Coronary artery (tissue), 2 donors: ENCODE measurements around the gene KCNG1.

Source experiments
- DNase-seq: peaks from one replicate; pipeline ENCODE4 v3.0.0-alpha.2; 2017; ENCODE audit warnings: low spot score
- H3K27ac ChIP-seq, 2 donors: fragments of 200-600 bp; sonication (generic); one replicate each; pipeline ENCODE4 v1.5.1; 2016 to 2019
- H3K4me3 ChIP-seq: fragments of 200-600 bp; sonication (generic); 2 replicates; pipeline ENCODE4 v1.5.1; 2016; ENCODE audit warnings: mild to moderate bottlenecking, moderate library complexity
- CTCF ChIP-seq: fragments of 200-600 bp; sonication (generic); IDR thresholded peaks from one replicate; pipeline ENCODE4 v1.5.1; 2019; ENCODE audit warnings: antibody characterized with exemption

KCNG1 gene

GRCh38 chr20:51034988-51035656 lies 12.2 kb upstream of the KCNG1 start:
- no peak overlapping the region for H3K4me3 ChIP-seq
- no peak overlapping the region for H3K27ac ChIP-seq
- TF ChIP-seq CTCF: no peak
- DNase-seq: no peak

GRCh38 chr20:51034476-51034875 lies 11.6 kb upstream of the KCNG1 start:
- no peak for TF ChIP-seq CTCF
- Histone ChIP-seq H3K27ac (no peak overlapping the region), H3K4me3 (no peak overlapping the region)
- no peak for DNase-seq

- no peak for DNase-seq
- TF ChIP-seq CTCF: no peak
- no peak overlapping the region for H3K27ac ChIP-seq
- no peak overlapping the region for H3K4me3 ChIP-seq
Measured at GRCh38 chr20:51029963-51030920, 7.3 kb upstream of the KCNG1 start.

- DNase-seq: no peak
- Histone ChIP-seq H3K4me3 (no peak overlapping the region), H3K27ac (no peak overlapping the region)
- TF ChIP-seq CTCF: no peak
Measured at GRCh38 chr20:51029556-51029955, 6.6 kb upstream of the KCNG1 start.

- DNase-seq: no peak
- no peak for TF ChIP-seq CTCF
- H3K27ac ChIP-seq: no peak overlapping the region
- H3K4me3 ChIP-seq: no peak overlapping the region
Measured at GRCh38 chr20:51028616-51029212, 5.8 kb upstream of the KCNG1 start.

- TF ChIP-seq CTCF: no peak
- H3K4me3 ChIP-seq: no peak overlapping the region
- H3K27ac ChIP-seq: no peak overlapping the region
- no peak for DNase-seq
Measured at GRCh38 chr20:51027035-51027795, 4.3 kb upstream of the KCNG1 start.
